Tibial nerve (tissue), 4 donors: ENCODE results near the gene MAGED1. TPM values are rescaled to one million over a fixed set of nuclear protein-coding genes. Genes with fewer than 3 reads are reported as not detected.

ENCODE experiments used
- DNase-seq, 2 donors: peaks; one replicate each; pipeline ENCODE4 v3.0.0-alpha.2; 2019; ENCODE audit warnings: low spot score in 2 of 2
- H3K27ac ChIP-seq, 4 donors: fragments of 200-600 bp; sonication (generic) in 3 of 4; one replicate each; pipeline ENCODE4 v1.5.1; 2017 to 2019; ENCODE audit warnings: mild to moderate bottlenecking in 1 of 4
- H3K27me3 ChIP-seq, 2 donors: fragments of 200-600 bp; sonication (generic) in 1 of 2; one replicate each; pipeline versions ENCODE4 v1.5.1 to v1.6.0; 2017 to 2019
- H3K36me3 ChIP-seq, 3 donors: fragments of 200-600 bp; sonication (generic); one replicate each; pipeline ENCODE4 v1.5.1; 2018 to 2019
- H3K4me1 ChIP-seq, 4 donors: fragments of 200-600 bp; sonication (generic) in 3 of 4; one replicate each; pipeline ENCODE4 v1.5.1; 2017 to 2019
- H3K4me3 ChIP-seq, 4 donors: fragments of 200-600 bp; sonication (generic) in 3 of 4; one replicate each; pipeline ENCODE4 v1.5.1; 2017 to 2019; ENCODE audit warnings: mild to moderate bottlenecking in 1 of 4, moderate library complexity in 1 of 4
- H3K9me3 ChIP-seq, 4 donors: fragments of 200-600 bp; sonication (generic) in 3 of 4; one replicate each; pipeline ENCODE4 v1.5.1; 2017 to 2019
- CTCF ChIP-seq, 5 experiments: fragments of 200-600 bp in 3 of 5; fragments of 450-650 bp in 2 of 5; sonication (generic) in 3 of 5; IDR thresholded peaks; one replicate each; pipeline ENCODE4 v1.5.1; 2016 to 2019; ENCODE audit warnings: antibody characterized with exemption in 5 of 5, mild to moderate bottlenecking in 3 of 5, moderate library complexity in 2 of 5
- EP300 ChIP-seq, 2 donors: sonication (generic); formaldehyde crosslinking; IDR thresholded peaks; one replicate each; pipeline ENCODE4 v1.6.1; 2017; ENCODE audit warnings: antibody characterized with exemption in 2 of 2, mild to moderate bottlenecking in 1 of 2
- POLR2A ChIP-seq, 2 donors: fragments of 450-650 bp; IDR thresholded peaks; one replicate each; pipeline ENCODE4 v1.6.1; 2017; ENCODE audit warnings: antibody characterized with exemption in 2 of 2, mild to moderate bottlenecking in 2 of 2, moderate library complexity in 2 of 2
- WGBS, 2 donors: methylation state at CpG; one replicate each; pipeline ENCODE4 v1.1.5; 2018; 5-methylcytosine and 5-hydroxymethylcytosine counted together
- total RNA-seq, 4 donors: library from RNA; depleted of rRNA; stranded (reverse); fragments of >200 nt; gene quantifications; one replicate each; pipeline ENCODE4 v1.1.0, GENCODE V29; 2016

MAGED1 gene
- total RNA-seq, 4 donors from 2014 or later, result 34.1 to 51.1 (median 46.7) TPM

GRCh38 chrX:51853251-51853650, 40.2 kb upstream of the MAGED1 start:
- H3K27me3 ChIP-seq, result no peaks in the 10 kb centered on the region
- TF ChIP-seq EP300 (IDR thresholded peaks at IDR 0.05) (no peak), POLR2A (IDR thresholded peaks at IDR 0.05) (no peak), CTCF (IDR thresholded peaks at IDR 0.05) (no peak)
- no peak overlapping the region for H3K4me3 ChIP-seq
- H3K9me3 ChIP-seq, result no peaks in the 10 kb centered on the region
- H3K4me1 ChIP-seq, result no peaks in the 10 kb centered on the region
- DNase-seq, result no peak
- no peaks in the 10 kb centered on the region for H3K36me3 ChIP-seq
- WGBS, 2 donors, result 33 to 37% methylated on average over 1 of the region's 1 CpG
- H3K27ac ChIP-seq, result no peak overlapping the region

DNA sequence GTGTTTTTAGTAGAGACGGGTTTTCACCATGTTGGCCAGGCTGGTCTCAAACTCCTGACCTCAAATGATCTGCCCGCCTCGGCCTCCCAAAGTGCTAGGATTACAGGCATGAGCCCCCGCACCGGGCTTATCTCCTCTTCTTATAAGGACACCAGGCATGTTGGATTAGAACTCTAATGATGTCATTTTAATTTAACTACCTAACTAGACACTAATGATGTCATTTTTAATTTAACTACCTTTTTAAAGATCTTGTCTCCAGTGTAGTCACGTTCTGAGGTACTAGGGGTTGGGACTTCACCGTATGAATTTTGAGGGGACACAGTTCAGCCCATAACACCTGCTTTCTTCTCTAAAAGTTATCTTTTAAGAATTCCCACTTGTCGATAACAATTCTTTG, 37.7 kb upstream of the MAGED1 start:
- Histone ChIP-seq H3K9me3 (no peaks in the 10 kb centered on the region), H3K36me3 (no peaks in the 10 kb centered on the region), H3K27ac (no peak overlapping the region), H3K4me3 (no peak overlapping the region), H3K4me1 (no peaks in the 10 kb centered on the region), H3K27me3 (no peaks in the 10 kb centered on the region)
- no peak for DNase-seq
- no peak for TF ChIP-seq POLR2A (IDR thresholded peaks at IDR 0.05)
- TF ChIP-seq EP300 (IDR thresholded peaks at IDR 0.05), result no peak
- no peak for TF ChIP-seq CTCF (IDR thresholded peaks at IDR 0.05)
- WGBS, 2 donors, result 92 to 98% methylated on average over 8 of the region's 8 CpGs

DNA sequence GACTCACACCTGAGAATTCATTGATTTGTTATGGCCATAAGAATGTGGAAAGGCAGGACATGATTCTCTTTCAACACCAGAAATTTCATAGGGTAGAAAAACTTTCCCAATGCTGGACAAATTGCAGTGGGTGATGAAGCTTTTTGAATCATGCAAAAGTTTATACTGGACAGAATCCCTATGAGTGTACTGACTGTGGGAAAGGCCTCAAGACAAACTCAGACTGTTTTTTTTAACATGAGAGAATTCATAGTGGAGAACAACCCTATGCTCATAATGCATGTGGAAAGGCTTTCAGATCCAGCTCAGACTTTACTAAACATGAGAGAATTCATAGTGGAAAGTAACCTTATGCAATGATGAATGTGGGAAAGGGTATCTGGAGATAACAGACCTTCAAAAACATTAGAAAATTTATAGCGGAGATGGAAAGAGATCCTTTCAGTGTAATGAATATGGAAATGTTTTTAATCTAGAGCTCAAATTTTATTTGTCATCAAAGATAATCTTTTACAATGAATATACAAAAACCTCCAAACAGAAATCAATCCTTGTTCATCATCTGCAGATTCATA, 36.2 kb upstream of the MAGED1 start:
- no peaks in the 10 kb centered on the region for H3K27me3 ChIP-seq
- no peaks in the 10 kb centered on the region for H3K9me3 ChIP-seq
- DNase-seq, result no peak
- 81 to 100% methylated on average over 1 of the region's 1 CpG for WGBS, 2 donors
- no peaks in the 10 kb centered on the region for H3K4me1 ChIP-seq
- H3K27ac ChIP-seq, result no peak overlapping the region
- TF ChIP-seq EP300 (IDR thresholded peaks at IDR 0.05) (no peak), CTCF (IDR thresholded peaks at IDR 0.05) (no peak), POLR2A (IDR thresholded peaks at IDR 0.05) (no peak)
- H3K36me3 ChIP-seq, result no peaks in the 10 kb centered on the region
- no peak overlapping the region for H3K4me3 ChIP-seq

DNA sequence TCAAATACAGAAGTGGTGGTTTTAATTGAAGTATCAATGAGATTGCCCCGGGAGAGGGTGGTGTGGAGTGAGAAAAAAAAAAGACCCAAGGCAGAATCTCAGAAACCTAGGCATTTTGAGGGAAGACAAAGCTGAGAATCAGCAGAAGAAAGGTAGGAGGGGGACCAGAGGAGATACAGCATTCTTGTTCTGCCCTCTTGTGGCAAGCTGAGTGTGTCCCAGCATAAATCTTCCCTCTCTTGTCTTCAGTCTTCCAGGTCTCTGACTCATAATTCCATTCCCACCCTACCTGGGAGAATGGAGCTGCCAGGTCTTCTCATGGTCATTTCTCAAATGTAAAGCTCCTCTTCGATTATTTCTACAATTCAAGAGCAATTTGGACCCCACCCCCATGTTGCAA, 32.7 kb upstream of the MAGED1 start:
- no peaks in the 10 kb centered on the region for H3K36me3 ChIP-seq
- H3K9me3 ChIP-seq, result no peaks in the 10 kb centered on the region
- TF ChIP-seq EP300 (IDR thresholded peaks at IDR 0.05) (no peak), CTCF (IDR thresholded peaks at IDR 0.05) (peak; percentile 21 to 34 (median 28))
- no peaks in the 10 kb centered on the region for H3K4me1 ChIP-seq
- peak in 1 of 2 donors; percentile 7 for DNase-seq
- H3K4me3 ChIP-seq, result no peak overlapping the region
- 3 to 6% methylated on average over 2 of the region's 2 CpGs for WGBS, 2 donors
- H3K27me3 ChIP-seq, result no peaks in the 10 kb centered on the region
- H3K27ac ChIP-seq, result no peak overlapping the region

GRCh38 chrX:51862920-51863319, 30.5 kb upstream of the MAGED1 start:
- Histone ChIP-seq H3K9me3 (no peaks in the 10 kb centered on the region), H3K27ac (no peak overlapping the region), H3K4me1 (no peaks in the 10 kb centered on the region), H3K4me3 (no peak overlapping the region), H3K27me3 (no peaks in the 10 kb centered on the region), H3K36me3 (no peaks in the 10 kb centered on the region)
- no peak for DNase-seq
- 91 to 100% methylated on average over 1 of the region's 1 CpG for WGBS, 2 donors
- TF ChIP-seq EP300 (IDR thresholded peaks at IDR 0.05), result no peak
- no peak for TF ChIP-seq POLR2A (IDR thresholded peaks at IDR 0.05)
- TF ChIP-seq CTCF (IDR thresholded peaks at IDR 0.05), result no peak
